ENCODE results near the gene ARNT2. TPM values are rescaled to one million over a fixed set of nuclear protein-coding genes. Genes with fewer than 3 reads are reported as not detected.

ARNT2 gene
- total and polyA plus RNA-seq, 2 experiments from 2014 or later = 3.9 to 5.3 TPM

GRCh38 chr15:80518522-80518921, 114.3 kb downstream of the ARNT2 start:
- no peaks in the 10 kb centered on the region for H4K20me1 ChIP-seq (ENCODE audit: insufficient read depth, poor library complexity, severe bottlenecking)
- 71% methylated on average over 1 of the region's 1 CpG for WGBS (ENCODE audit: low lambda C conversion rate, missing lambda C conversion rate)
- no peaks in the 10 kb centered on the region for H3K9me2 ChIP-seq (replicated peaks; ENCODE audit: insufficient read depth)
- H3K4me3 ChIP-seq = no peak overlapping the region
- H2AFZ ChIP-seq = no peak overlapping the region
- DNase-seq (ENCODE audit: low spot score) = no peak
- no peaks in the 10 kb centered on the region for H3K36me3 ChIP-seq (replicated peaks; ENCODE audit: insufficient read depth, low read depth)
- no peaks in the 10 kb centered on the region for H3K79me2 ChIP-seq
- H3K4me1 ChIP-seq (ENCODE audit: insufficient read depth) = no peaks in the 10 kb centered on the region
- no peaks in the 10 kb centered on the region for H3K27me3 ChIP-seq
- peaks cover 5% of the 10 kb centered on the region for H3K9me3 ChIP-seq (ENCODE audit: low read depth)
- H3K4me2 ChIP-seq = no peak overlapping the region
- TF ChIP-seq CTCF (IDR thresholded peaks at IDR 0.05; ENCODE audit: poor library complexity) = no peak
- TF ChIP-seq EZH2phosphoT487 (IDR thresholded peaks at IDR 0.05; ENCODE audit: low read depth, severe bottlenecking, unreplicated experiment) = no peak
- TF ChIP-seq EZH2 (IDR thresholded peaks at IDR 0.05; ENCODE audit: borderline replicate concordance) = no peak
- H3K27ac ChIP-seq = no peak overlapping the region

GRCh38 chr15:80523746-80524145, 119.6 kb downstream of the ARNT2 start:
- no peak for DNase-seq (ENCODE audit: low spot score)
- H3K4me1 ChIP-seq (ENCODE audit: insufficient read depth) = no peaks in the 10 kb centered on the region
- H3K36me3 ChIP-seq (replicated peaks; ENCODE audit: insufficient read depth, low read depth) = no peaks in the 10 kb centered on the region
- no peak overlapping the region for H3K27ac ChIP-seq
- no peak overlapping the region for H2AFZ ChIP-seq
- no peaks in the 10 kb centered on the region for H3K9me2 ChIP-seq (replicated peaks; ENCODE audit: insufficient read depth)
- H3K27me3 ChIP-seq = no peaks in the 10 kb centered on the region
- no peak overlapping the region for H3K4me3 ChIP-seq
- TF ChIP-seq EZH2phosphoT487 (IDR thresholded peaks at IDR 0.05; ENCODE audit: low read depth, severe bottlenecking, unreplicated experiment) = no peak
- no peak for TF ChIP-seq EZH2 (IDR thresholded peaks at IDR 0.05; ENCODE audit: borderline replicate concordance)
- TF ChIP-seq CTCF (IDR thresholded peaks at IDR 0.05; ENCODE audit: poor library complexity) = no peak
- H3K9me3 ChIP-seq (ENCODE audit: low read depth) = no peaks in the 10 kb centered on the region
- H4K20me1 ChIP-seq (ENCODE audit: insufficient read depth, poor library complexity, severe bottlenecking) = no peaks in the 10 kb centered on the region
- 88% methylated on average over 2 of the region's 2 CpGs for WGBS (ENCODE audit: low lambda C conversion rate, missing lambda C conversion rate)
- H3K79me2 ChIP-seq = no peaks in the 10 kb centered on the region
- H3K4me2 ChIP-seq = no peak overlapping the region

- no peak overlapping the region for H3K4me2 ChIP-seq
- H3K9me2 ChIP-seq (replicated peaks; ENCODE audit: insufficient read depth) = no peaks in the 10 kb centered on the region
- H3K4me1 ChIP-seq (ENCODE audit: insufficient read depth) = no peaks in the 10 kb centered on the region
- WGBS (ENCODE audit: low lambda C conversion rate, missing lambda C conversion rate) = 86% methylated on average over 2 of the region's 2 CpGs
- DNase-seq (ENCODE audit: low spot score) = no peak
- H3K4me3 ChIP-seq = no peak overlapping the region
- H3K27me3 ChIP-seq = no peaks in the 10 kb centered on the region
- no peak overlapping the region for H3K27ac ChIP-seq
- no peaks in the 10 kb centered on the region for H4K20me1 ChIP-seq (ENCODE audit: insufficient read depth, poor library complexity, severe bottlenecking)
- TF ChIP-seq EZH2phosphoT487 (IDR thresholded peaks at IDR 0.05; ENCODE audit: low read depth, severe bottlenecking, unreplicated experiment) (no peak), EZH2 (IDR thresholded peaks at IDR 0.05; ENCODE audit: borderline replicate concordance) (no peak), CTCF (IDR thresholded peaks at IDR 0.05; ENCODE audit: poor library complexity) (no peak)
- no peaks in the 10 kb centered on the region for H3K79me2 ChIP-seq
- H2AFZ ChIP-seq = no peak overlapping the region
- no peaks in the 10 kb centered on the region for H3K9me3 ChIP-seq (ENCODE audit: low read depth)
- H3K36me3 ChIP-seq (replicated peaks; ENCODE audit: insufficient read depth, low read depth) = no peaks in the 10 kb centered on the region
Observed at GRCh38 chr15:80525853-80526252, 121.7 kb downstream of the ARNT2 start.

All from hepatocyte (in vitro differentiated cells).